NCI-H1105 treated with DMSO at 0.1 percent for 48 hours (cell line): Measurements from ENCODE around the gene PFKFB3.
A peak's percentile ranks its signal among the peaks of the same experiment; 100 is the strongest.
"Not testable (repeated sequence)": the region's sequence is repeated elsewhere in the genome, so short reads cannot be mapped to it uniquely, and the experiment has no call there.

ENCODE experiments used
- DNase-seq: peaks from one replicate; lab custom pipeline; 2025; lab: John Stamatoyannopoulos, UW

PFKFB3 gene

GRCh38 chr10:6202684-6203330, at the start of gene PFKFB3:
PFKFB3 (plus strand) TSS chr10:6202932; CDS start chr10:6203261, 329 bp downstream.
- peak; percentile 35 for DNase-seq

- DNase-seq, result no peak
Measured at GRCh38 chr10:6153845-6154244, 48.9 kb upstream of the PFKFB3 start.

DNA sequence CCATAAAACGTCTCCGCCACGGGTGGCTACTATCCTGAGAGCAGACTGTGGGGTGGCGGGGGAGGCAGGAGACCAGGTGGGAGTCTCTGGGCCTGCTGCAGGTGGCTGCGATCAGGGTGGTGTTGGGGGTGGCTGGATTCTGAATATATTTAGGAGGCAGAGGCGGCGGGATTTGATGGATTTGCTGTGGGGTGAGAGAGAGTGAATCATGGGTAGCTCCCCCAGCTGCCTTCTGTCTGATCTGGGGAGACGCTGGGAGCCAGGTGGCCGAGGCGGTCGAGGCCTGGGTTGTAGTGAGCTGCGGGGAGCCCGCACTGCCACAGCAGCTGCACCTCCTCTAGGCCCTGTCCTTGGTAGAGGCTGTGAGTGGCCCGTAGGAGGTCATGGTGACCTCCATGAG, 48.2 kb upstream of the PFKFB3 start:
- DNase-seq, result no peak

DNA sequence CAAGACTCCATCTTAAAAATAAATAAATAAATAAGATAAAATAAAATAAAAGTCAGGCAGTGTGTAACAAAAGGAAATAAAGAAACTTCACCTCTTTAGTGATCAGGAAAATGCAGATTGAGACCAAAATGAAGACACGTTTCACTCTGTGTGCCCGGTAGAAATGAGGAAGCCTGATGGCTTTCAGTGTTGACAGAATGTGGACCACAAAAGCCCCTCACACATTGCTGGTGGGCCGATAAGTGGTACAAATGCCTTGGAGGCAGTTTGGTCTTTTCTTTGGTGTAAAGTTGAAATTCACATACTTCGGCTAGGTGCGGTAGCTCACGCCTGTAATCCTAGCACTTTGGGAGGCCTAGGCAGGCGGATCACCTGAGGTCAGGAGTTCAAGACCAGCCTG, 44.5 kb upstream of the PFKFB3 start:
- DNase-seq, result no peak

GRCh38 chr10:6161921-6162320, 40.8 kb upstream of the PFKFB3 start:
- DNase-seq, result no peak

GRCh38 chr10:6162589-6163356, 40.0 kb upstream of the PFKFB3 start:
- DNase-seq, result no peak

GRCh38 chr10:6163364-6164270, 39.1 kb upstream of the PFKFB3 start:
- DNase-seq, result peak; percentile 49

DNA sequence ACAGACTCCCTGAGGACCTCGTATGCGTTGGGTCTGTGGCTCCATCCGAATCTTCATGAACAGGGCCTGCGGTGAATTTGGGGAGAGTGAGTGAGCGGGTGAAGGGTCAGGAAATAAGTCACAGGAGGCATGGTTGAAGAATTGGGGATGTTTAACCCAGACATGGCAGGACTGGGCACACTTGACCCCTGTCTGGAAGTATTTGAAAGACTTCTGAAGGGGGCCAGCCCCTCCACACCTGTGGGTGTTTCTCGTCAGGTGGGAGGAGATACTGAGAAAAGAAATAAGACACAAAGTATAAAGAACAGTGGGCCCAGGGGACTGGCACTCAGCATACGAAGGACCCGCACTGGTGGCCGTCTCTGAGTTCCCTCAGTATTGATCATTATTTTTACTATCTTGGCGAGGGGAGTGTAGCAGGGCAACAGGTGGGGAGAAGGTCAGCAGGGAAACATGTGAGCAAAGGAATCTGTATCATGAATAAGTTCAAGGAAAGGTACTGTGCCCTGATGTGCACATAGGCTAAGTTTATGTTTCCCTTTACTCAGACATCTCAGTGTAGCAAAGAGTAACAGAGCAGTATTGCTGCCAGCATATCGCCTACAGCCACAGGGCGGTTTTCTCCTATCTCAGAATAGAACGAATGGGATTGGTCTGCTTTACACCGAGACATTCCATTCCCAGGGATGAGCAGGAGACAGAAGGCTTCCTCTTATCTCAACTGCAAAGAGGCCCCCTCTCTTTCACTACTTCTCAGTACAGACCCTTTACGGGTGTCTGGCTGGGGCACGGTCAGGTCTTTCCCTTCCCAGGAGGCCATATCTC, 38.2 kb upstream of the PFKFB3 start:
- DNase-seq, result no peak

- no peak for DNase-seq
Measured at GRCh38 chr10:6165221-6165725, 37.5 kb upstream of the PFKFB3 start.

- DNase-seq, result not testable (repeated sequence)
Measured at GRCh38 chr10:6165933-6166332, 36.8 kb upstream of the PFKFB3 start.

GRCh38 chr10:6167456-6167855, 35.3 kb upstream of the PFKFB3 start:
- DNase-seq, result no peak

- no peak for DNase-seq
Measured at GRCh38 chr10:6168084-6168483, 34.6 kb upstream of the PFKFB3 start.

DNA sequence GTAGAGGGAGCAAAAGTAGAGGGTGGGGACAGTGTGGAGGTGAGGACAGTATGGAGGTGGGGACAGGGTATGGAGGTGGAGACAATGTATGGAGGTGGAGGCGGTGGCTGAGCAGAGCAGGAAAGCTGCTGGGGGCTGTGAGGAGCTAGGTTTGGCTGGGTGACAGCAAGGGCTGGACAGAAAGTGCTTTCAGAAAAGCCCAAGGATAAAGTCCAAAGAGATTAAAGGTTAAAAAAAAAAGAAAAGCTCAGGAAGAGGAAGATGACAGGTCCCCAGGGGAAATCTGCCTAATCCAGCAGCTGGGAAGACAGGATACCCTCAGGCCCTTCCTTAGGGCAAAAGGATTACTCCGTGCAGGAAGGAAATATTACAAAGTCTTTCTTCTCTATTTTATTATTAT, 32.1 kb upstream of the PFKFB3 start:
- DNase-seq, result no peak

DNA sequence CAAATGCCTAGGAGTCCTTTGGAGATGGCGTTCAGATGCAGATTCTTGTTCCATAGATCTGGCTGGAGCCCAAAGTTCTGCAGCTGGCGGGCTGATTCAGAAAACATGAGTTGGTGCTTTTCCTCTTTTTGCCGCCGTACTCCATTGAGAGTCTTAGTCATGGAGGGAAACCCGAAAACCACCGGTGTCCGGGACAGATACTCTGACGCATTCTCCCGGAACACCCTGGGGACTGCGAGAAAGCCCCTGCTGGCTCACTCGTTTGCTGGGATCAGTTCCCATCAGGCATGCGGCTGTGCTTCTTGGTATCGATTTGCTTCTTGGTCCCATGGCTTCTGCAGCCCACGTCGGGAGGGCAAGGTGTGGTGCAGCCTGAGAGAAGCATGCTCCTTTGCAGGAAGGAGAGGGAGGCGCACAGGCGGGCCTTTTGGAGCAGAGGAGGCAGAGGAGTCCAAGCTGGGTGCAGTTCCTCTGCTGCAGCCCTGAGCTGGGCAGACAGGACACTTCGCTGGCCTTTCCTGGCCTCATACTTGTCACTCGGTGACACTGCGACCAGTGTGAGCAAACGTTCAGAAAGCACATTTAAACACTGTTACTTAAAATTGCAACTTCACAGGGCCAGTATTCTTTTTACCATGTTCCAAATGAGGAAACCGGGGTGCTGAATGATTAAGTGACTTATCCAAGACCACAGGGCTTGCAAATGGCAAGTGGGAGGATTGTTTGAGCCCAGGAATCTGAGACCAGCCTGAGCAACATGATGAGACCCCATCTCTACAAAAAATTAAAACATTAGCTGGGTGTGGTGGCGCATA, 30.6 kb upstream of the PFKFB3 start:
- no peak for DNase-seq

- no peak for DNase-seq
Measured at GRCh38 chr10:6173203-6173602, 29.5 kb upstream of the PFKFB3 start.

- no peak for DNase-seq
Measured at GRCh38 chr10:6174201-6174874, 28.4 kb upstream of the PFKFB3 start.

- DNase-seq, result no peak
Measured at GRCh38 chr10:6175329-6176055, 27.2 kb upstream of the PFKFB3 start.

DNA sequence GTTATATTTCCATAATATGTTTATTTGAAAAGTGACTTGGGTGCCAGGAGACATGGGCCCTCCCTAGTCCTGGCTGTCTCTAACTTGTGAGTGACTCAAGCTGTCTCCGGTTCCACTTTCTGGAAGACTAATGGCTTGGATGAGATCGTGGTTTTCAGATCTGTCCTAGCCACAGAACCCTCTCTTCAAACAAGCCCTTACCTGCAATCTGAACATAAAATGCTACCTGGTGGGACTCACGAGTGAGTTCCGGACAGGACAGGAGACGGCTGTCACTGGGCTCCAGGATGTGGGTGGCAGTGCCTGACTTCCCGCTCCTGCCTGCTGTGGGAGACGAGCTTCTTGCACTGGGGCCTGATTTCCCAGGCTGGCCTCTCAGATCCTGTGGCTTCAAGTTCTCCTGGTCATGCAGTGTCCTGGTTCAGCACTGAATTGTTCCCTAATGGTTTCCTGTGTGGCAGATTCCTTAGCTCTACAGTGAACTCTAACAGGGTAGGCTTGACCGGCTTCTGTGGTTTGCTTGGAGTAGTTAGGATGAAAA, 26.0 kb upstream of the PFKFB3 start:
- no peak for DNase-seq

- no peak for DNase-seq
Measured at GRCh38 chr10:6177880-6178281, 24.9 kb upstream of the PFKFB3 start.
